ENCODE data around the gene MEI1. TPM values are rescaled to one million over a fixed set of nuclear protein-coding genes. Genes with fewer than 3 reads are reported as not detected.

The MEI1 gene
- total RNA-seq, 1 experiment from 2014 or later: 0.20 TPM

DNA sequence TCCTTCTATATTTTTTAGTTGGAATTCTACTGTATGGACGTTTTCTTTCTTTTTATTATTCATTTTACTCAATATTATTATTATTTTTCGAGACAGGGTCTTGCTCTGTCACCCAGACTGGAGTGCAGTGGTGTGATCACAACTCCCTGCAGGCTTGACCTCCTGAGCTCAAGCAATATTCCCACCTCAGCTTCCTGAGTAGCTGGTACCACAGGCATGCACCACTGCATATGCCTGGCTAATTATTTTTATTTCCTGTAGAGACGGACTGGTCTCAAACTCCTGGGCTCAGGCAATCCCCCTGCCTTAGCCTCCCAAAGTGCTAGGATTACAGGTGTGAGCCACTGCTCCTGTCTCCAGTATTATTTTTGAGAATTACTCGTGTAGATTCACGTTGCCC is 67.2 kb downstream of the MEI1 start:
- no peak overlapping the region for H3T11ph ChIP-seq (ENCODE audit: low read length)
- no peak overlapping the region for H3K18ac ChIP-seq (ENCODE audit: insufficient read length, low read depth, low read length)
- H3K23me2 ChIP-seq (ENCODE audit: insufficient read length, low read depth, low read length, poor library complexity, severe bottlenecking): no peaks in the 10 kb centered on the region
- no peak overlapping the region for H3K27ac ChIP-seq (ENCODE audit: insufficient read length, low read depth, low read length)
- H2BK120ac ChIP-seq (ENCODE audit: low read depth, low read length, poor library complexity, severe bottlenecking): no peak overlapping the region
- H4K8ac ChIP-seq (replicated peaks; ENCODE audit: insufficient read length, low read depth, low read length): no peak overlapping the region
- no peak overlapping the region for H3K23ac ChIP-seq (ENCODE audit: insufficient read length, low read depth, low read length)
- H3K9me3 Mint-ChIP-seq: no peaks in the 10 kb centered on the region; a peak in 1 of 5 replicates
- no peak overlapping the region for H3K4ac ChIP-seq (ENCODE audit: low read depth, low read length)
- no peak overlapping the region for H2BK15ac ChIP-seq (ENCODE audit: low read depth, low read length)
- H3K27me3 Mint-ChIP-seq (ENCODE audit: low read depth): peaks cover 8% of the 10 kb centered on the region
- no peaks in the 10 kb centered on the region for H3K79me1 ChIP-seq (ENCODE audit: insufficient read depth, low read depth, low read length, poor library complexity, severe bottlenecking)
- H3K79me2 ChIP-seq (ENCODE audit: insufficient read depth, low read length): no peaks in the 10 kb centered on the region
- H2BK5ac ChIP-seq (ENCODE audit: insufficient read length, low read length): no peak overlapping the region
- no peaks in the 10 kb centered on the region for H3K36me3 Mint-ChIP-seq (ENCODE audit: insufficient read depth in 1 of 3, low read depth in 3 of 3)
- H3K4me1 Mint-ChIP-seq: peaks cover 6 to 8% of the 10 kb centered on the region in 2 experiments
- no peak overlapping the region for H3K4me3 Mint-ChIP-seq
- H4K5ac ChIP-seq (ENCODE audit: insufficient read length, low read depth, low read length): no peak overlapping the region
- no peaks in the 10 kb centered on the region for H3K4me1 ChIP-seq (ENCODE audit: insufficient read depth, low read length)
- no peak for DNase-seq
- H2BK20ac ChIP-seq (ENCODE audit: low read depth, low read length, poor library complexity, severe bottlenecking): no peak overlapping the region
- H3K9ac ChIP-seq (ENCODE audit: extremely low read depth, insufficient read length, low read length): no peak overlapping the region
- no peaks in the 10 kb centered on the region for H3K9me3 ChIP-seq (ENCODE audit: control insufficient read depth, low read depth, low read length)
- H3K4me2 ChIP-seq (ENCODE audit: insufficient read depth, insufficient read length, low read length): no peak overlapping the region
- H2AFZ ChIP-seq (ENCODE audit: low read length): no peak overlapping the region
- no CpG with 5 or more reads among the region's 5 CpGs for WGBS (ENCODE audit: extremely low coverage, insufficient read length, low lambda C conversion rate)
- TF ChIP-seq, protein P1, sequence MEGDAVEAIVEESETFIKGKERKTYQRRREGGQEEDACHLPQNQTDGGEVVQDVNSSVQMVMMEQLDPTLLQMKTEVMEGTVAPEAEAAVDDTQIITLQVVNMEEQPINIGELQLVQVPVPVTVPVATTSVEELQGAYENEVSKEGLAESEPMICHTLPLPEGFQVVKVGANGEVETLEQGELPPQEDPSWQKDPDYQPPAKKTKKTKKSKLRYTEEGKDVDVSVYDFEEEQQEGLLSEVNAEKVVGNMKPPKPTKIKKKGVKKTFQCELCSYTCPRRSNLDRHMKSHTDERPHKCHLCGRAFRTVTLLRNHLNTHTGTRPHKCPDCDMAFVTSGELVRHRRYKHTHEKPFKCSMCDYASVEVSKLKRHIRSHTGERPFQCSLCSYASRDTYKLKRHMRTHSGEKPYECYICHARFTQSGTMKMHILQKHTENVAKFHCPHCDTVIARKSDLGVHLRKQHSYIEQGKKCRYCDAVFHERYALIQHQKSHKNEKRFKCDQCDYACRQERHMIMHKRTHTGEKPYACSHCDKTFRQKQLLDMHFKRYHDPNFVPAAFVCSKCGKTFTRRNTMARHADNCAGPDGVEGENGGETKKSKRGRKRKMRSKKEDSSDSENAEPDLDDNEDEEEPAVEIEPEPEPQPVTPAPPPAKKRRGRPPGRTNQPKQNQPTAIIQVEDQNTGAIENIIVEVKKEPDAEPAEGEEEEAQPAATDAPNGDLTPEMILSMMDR (conservative IDR thresholded peaks at IDR 0.05): no peak
- no peaks in the 10 kb centered on the region for H4K20me1 ChIP-seq (ENCODE audit: control insufficient read depth, insufficient read depth, insufficient read length)
- no peaks in the 10 kb centered on the region for H3K27me3 ChIP-seq (ENCODE audit: insufficient read depth, low read length)
- H2AK5ac ChIP-seq (ENCODE audit: insufficient read length, low read length): no peak overlapping the region
- H3K27ac Mint-ChIP-seq: no peak overlapping the region
- no peak overlapping the region for H3K14ac ChIP-seq (ENCODE audit: insufficient read depth, low read length)
- H3K56ac ChIP-seq (ENCODE audit: insufficient read length, low read depth, low read length): no peak overlapping the region
- no peak overlapping the region for H2BK12ac ChIP-seq (ENCODE audit: insufficient read length, low read depth, low read length)
- no peak overlapping the region for H4K91ac ChIP-seq (ENCODE audit: insufficient read length, low read depth, low read length)

All from H9 (cell line).